H1 (cell line): ENCODE data around the gene C9orf40. TPM values are rescaled to one million over a fixed set of nuclear protein-coding genes. Genes with fewer than 3 reads are reported as not detected.

Source experiments
- CTCF ChIA-PET: fragments of 300-600 bp; sonication (Branson Sonifier 250); formaldehyde crosslinking; loops from one replicate; lab custom pipeline; 2021; ENCODE audit not compliant: partially characterized antibody; lab: Charles Lee
- POLR2A ChIA-PET: fragments of 300-600 bp; sonication (Branson Sonifier 250); formaldehyde crosslinking; loops from one replicate; lab custom pipeline; 2021; ENCODE audit warnings: inconsistent platforms; ENCODE audit not compliant: partially characterized antibody; lab: Charles Lee
- DNase-seq, 2 experiments: peaks; one replicate each; pipeline versions ENCODE4 v3.0.0 to v3.0.0-alpha.2; 2010 to 2022; ENCODE audit warnings: low spot score in 2 of 2, low read depth in 1 of 2, mixed read lengths in 1 of 2
- FAIRE-seq: peaks from 2 replicates; lab custom pipeline; 2011; peaks lifted over from hg19 to GRCh38; lab: Jason Lieb, UNC
- H2AFZ ChIP-seq: 2 replicates; pipeline ENCODE4 v1.8.1; 2012; ENCODE audit warnings: low read length, inconsistent platforms
- H2AK5ac ChIP-seq: 2 replicates; pipeline ENCODE4 v1.6.1; 2013; ENCODE audit warnings: low read depth, low read length
- H2BK120ac ChIP-seq: replicated peaks from 2 replicates; pipeline ENCODE3; 2013; ENCODE audit warnings: low read depth, low read length, inconsistent platforms
- H2BK12ac ChIP-seq: 2 replicates; pipeline ENCODE4 v1.6.1; 2013; ENCODE audit warnings: low read depth, low read length
- H2BK15ac ChIP-seq: 2 replicates; pipeline ENCODE4 v1.6.1; 2013; ENCODE audit warnings: low read length
- H2BK20ac ChIP-seq: 2 replicates; pipeline ENCODE4 v1.6.1; 2013; ENCODE audit warnings: low read length
- H2BK5ac ChIP-seq: 2 replicates; pipeline ENCODE4 v1.6.1; 2013; ENCODE audit warnings: low read depth, low read length
- H3K14ac ChIP-seq: 2 replicates; pipeline ENCODE4 v1.6.1; 2013; ENCODE audit warnings: inconsistent platforms; ENCODE audit not compliant: insufficient read length
- H3K18ac ChIP-seq: 2 replicates; pipeline ENCODE4 v1.6.1; 2013; ENCODE audit warnings: low read length; ENCODE audit errors: extremely low read depth
- H3K23ac ChIP-seq: 2 replicates; pipeline ENCODE4 v1.6.1; 2013; ENCODE audit warnings: inconsistent platforms; ENCODE audit not compliant: insufficient read length
- H3K23me2 ChIP-seq: 2 replicates; pipeline ENCODE4 v1.6.1; 2013; ENCODE audit warnings: low read depth, low read length
- H3K27ac ChIP-seq: 2 replicates; pipeline ENCODE4 v1.6.1; 2011; ENCODE audit warnings: low read depth, low read length, inconsistent platforms
- H3K27me3 ChIP-seq, 4 experiments: replicated peaks in 1 of 4; 1 replicate in 1 of 4; 2 replicates in 3 of 4; pipeline versions ENCODE4 v1.6.1 to v1.8.1; 2011 to 2013; ENCODE audit warnings: low read length in 3 of 4, mild to moderate bottlenecking in 3 of 4, inconsistent platforms in 2 of 4, mixed read lengths in 2 of 4, moderate library complexity in 1 of 4; ENCODE audit not compliant: control insufficient read depth in 3 of 4, insufficient read depth in 3 of 4; ENCODE audit errors: extremely low read depth in 1 of 4
- H3K36me3 ChIP-seq, 4 experiments: 2 replicates each; pipeline versions ENCODE4 v1.6.1 to v1.8.1; 2011 to 2013; ENCODE audit warnings: mild to moderate bottlenecking in 4 of 4, low read length in 3 of 4, moderate library complexity in 2 of 4, control low read depth in 1 of 4, inconsistent platforms in 1 of 4; ENCODE audit not compliant: insufficient read depth in 4 of 4, control insufficient read depth in 2 of 4
- H3K4ac ChIP-seq: replicated peaks from 2 replicates; pipeline ENCODE3; 2013; ENCODE audit warnings: low read length, low read depth, mixed read lengths, inconsistent platforms; ENCODE audit not compliant: insufficient read length
- H3K4me1 ChIP-seq, 4 experiments: replicated peaks in 1 of 4; 1 replicate in 1 of 4; 2 replicates in 3 of 4; pipeline versions ENCODE4 v1.6.1 to v1.8.1; 2011 to 2013; ENCODE audit warnings: low read length in 3 of 4, inconsistent platforms in 2 of 4, mixed read lengths in 1 of 4; ENCODE audit not compliant: insufficient read depth in 4 of 4, control insufficient read depth in 3 of 4
- H3K4me2 ChIP-seq, 2 experiments: 2 replicates each; pipeline versions ENCODE4 v1.6.1 to v1.8.1; 2011 to 2013; ENCODE audit warnings: low read depth in 2 of 2, low read length in 2 of 2, control low read depth in 1 of 2, inconsistent platforms in 1 of 2, mild to moderate bottlenecking in 1 of 2; ENCODE audit not compliant: insufficient read depth in 1 of 2
- H3K4me3 ChIP-seq, 4 experiments: fragments of 200-600, 300-600 bp in 1 of 4; sonication (generic), shearing (Covaris generic), sonication (Bioruptor Twin) in 1 of 4; 2 replicates each; pipeline versions ENCODE4 v1.5.1 to v1.8.1; 2011 to 2016; ENCODE audit warnings: low read length in 4 of 4, low read depth in 3 of 4, control low read depth in 2 of 4, inconsistent platforms in 2 of 4, mild to moderate bottlenecking in 2 of 4, mixed read lengths in 1 of 4, moderate library complexity in 1 of 4; ENCODE audit not compliant: insufficient read depth in 2 of 4; ENCODE audit errors: extremely low read depth in 1 of 4
- H3K56ac ChIP-seq: replicated peaks from 2 replicates; pipeline ENCODE3; 2013; ENCODE audit warnings: low read depth, mild to moderate bottlenecking, mixed read lengths, low read length, inconsistent platforms; ENCODE audit not compliant: insufficient read length
- H3K79me1 ChIP-seq: 2 replicates; pipeline ENCODE4 v1.6.1; 2013; ENCODE audit warnings: low read depth, low read length, control low read depth
- H3K79me2 ChIP-seq, 2 experiments: 2 replicates each; pipeline versions ENCODE4 v1.6.1 to v1.8.1; 2012 to 2013; ENCODE audit warnings: low read length in 2 of 2, mild to moderate bottlenecking in 2 of 2, inconsistent platforms in 1 of 2; ENCODE audit not compliant: insufficient read depth in 2 of 2, control insufficient read depth in 1 of 2
- H3K9ac ChIP-seq, 4 experiments: replicated peaks in 1 of 4; 1 replicate in 1 of 4; 2 replicates in 3 of 4; pipeline versions ENCODE4 v1.6.1 to v1.8.1; 2011 to 2013; ENCODE audit warnings: low read depth in 3 of 4, low read length in 3 of 4, control low read depth in 2 of 4, mild to moderate bottlenecking in 2 of 4, moderate library complexity in 2 of 4, inconsistent platforms in 1 of 4; ENCODE audit errors: extremely low read depth in 1 of 4
- H3K9me3 ChIP-seq, 2 experiments: 2 replicates each; pipeline versions ENCODE4 v1.6.1 to v1.8.1; 2012 to 2013; ENCODE audit warnings: mild to moderate bottlenecking in 2 of 2, moderate library complexity in 2 of 2, control low read depth in 1 of 2, inconsistent platforms in 1 of 2, low read depth in 1 of 2, low read length in 1 of 2, mixed read lengths in 1 of 2; ENCODE audit not compliant: insufficient read depth in 2 of 2
- H4K20me1 ChIP-seq, 2 experiments: replicated peaks in 1 of 2; 2 replicates each; pipeline versions ENCODE3 to v1.8.1; 2011 to 2013; ENCODE audit warnings: inconsistent platforms in 2 of 2, low read length in 2 of 2, mild to moderate bottlenecking in 1 of 2; ENCODE audit not compliant: insufficient read depth in 2 of 2, control insufficient read depth in 1 of 2
- H4K5ac ChIP-seq: 2 replicates; pipeline ENCODE4 v1.6.1; 2013; ENCODE audit warnings: low read length, low read depth, mixed read lengths, inconsistent platforms; ENCODE audit not compliant: insufficient read length
- H4K8ac ChIP-seq: 2 replicates; pipeline ENCODE4 v1.8.0; 2013; ENCODE audit warnings: mild to moderate bottlenecking, moderate library complexity, low read length, inconsistent platforms; ENCODE audit not compliant: insufficient read depth; ENCODE audit errors: extremely low read depth
- H4K91ac ChIP-seq: replicated peaks from 2 replicates; pipeline ENCODE3; 2013; ENCODE audit warnings: low read length, mixed read lengths, inconsistent platforms; ENCODE audit not compliant: insufficient read length
- CHD2 ChIP-seq: IDR thresholded peaks from 2 replicates; pipeline ENCODE4 v1.6.1; 2012; ENCODE audit warnings: low read length, improper control_type of control experiment
- CTBP2 ChIP-seq: IDR thresholded peaks from 2 replicates; pipeline ENCODE4 v1.7.0; 2011; ENCODE audit warnings: borderline replicate concordance, mild to moderate bottlenecking, moderate library complexity, mixed read lengths, low read length; ENCODE audit not compliant: insufficient read depth, insufficient read length
- WGBS, 2 experiments: shearing (Covaris generic) in 1 of 2; methylation state at CpG; one replicate each; pipeline versions ENCODE4 v1.1.6 to v1.1.7; 2013 to 2015; ENCODE audit warnings: low lambda C conversion rate in 2 of 2, mixed read lengths in 2 of 2, inconsistent platforms in 1 of 2, low coverage in 1 of 2, missing lambda C conversion rate in 1 of 2; ENCODE audit not compliant: insufficient replicate concordance in 2 of 2, insufficient coverage in 1 of 2, insufficient read length in 1 of 2; ENCODE audit errors: extremely low coverage in 1 of 2, missing lambda C conversion rate in 1 of 2; 5-methylcytosine and 5-hydroxymethylcytosine counted together
- long read RNA-seq, 2 experiments: library from RNA in 1 of 2; library from capped mRNA in 1 of 2; stranded (forward); transcript quantifications; one replicate each; pipeline ENCODE4 v2.0.0, GENCODE V29; 2021; ENCODE audit warnings: inconsistent platforms in 1 of 2
- polyA minus RNA-seq, 3 experiments: library from RNA; depleted of rRNA, polyadenylated mRNA; stranded (reverse); fragments of >200 nt; gene quantifications; 1 replicate in 2 of 3; 2 replicates in 1 of 3; pipeline ENCODE4 v1.2.3, GENCODE V29; 2011
- polyA plus RNA-seq, 7 experiments: library from polyadenylated mRNA; depleted of rRNA in 3 of 7; stranded (reverse) in 5 of 7; unstranded in 2 of 7; fragments of >200 nt in 5 of 7; fragments of 200-250 nt in 2 of 7; gene quantifications; 1 replicate in 5 of 7; 2 replicates in 1 of 7; 4 replicates in 1 of 7; pipeline versions ENCODE4 v1.2.1 to v1.2.3, GENCODE V29; 2011 to 2013; ENCODE audit warnings: missing spikeins in 2 of 7, mixed read lengths in 2 of 7
- total RNA-seq: library from RNA; stranded (reverse); fragmentation: NEBNext Ultra II Directional; extraction: Animal tissue kit (Norgen Biotek cat#: 25700); gene quantifications from 2 replicates; pipeline ENCODE4 v1.2.1, GENCODE V29; 2021

The C9orf40 gene, protein sequence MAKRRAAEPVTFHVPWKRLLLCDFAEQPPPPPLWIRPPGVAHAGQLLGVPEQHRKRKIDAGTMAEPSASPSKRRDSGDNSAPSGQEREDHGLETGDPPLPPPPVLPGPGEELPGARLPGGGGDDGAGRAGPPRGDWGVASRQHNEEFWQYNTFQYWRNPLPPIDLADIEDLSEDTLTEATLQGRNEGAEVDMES
- total RNA-seq (10.8 and 11.2 TPM in 2 replicates), polyA plus RNA-seq (2011; rRNA removed) (3.6 and 5.0 TPM in 2 replicates), polyA minus RNA-seq (2011; rRNA and poly(A)+ RNA removed) (0.51 and 0.57 TPM in 2 replicates)
- polyA plus RNA-seq (2011; cell fraction: cytosol; rRNA removed), result 5.5 TPM
- 2.7 TPM for polyA plus RNA-seq (2011; cell fraction: nucleus; rRNA removed)
- polyA plus RNA-seq (2012, experiment 1 of 2), result 4.0 to 6.3 TPM (median 5.1 TPM) in 4 replicates
- 3.7 TPM for polyA plus RNA-seq (2012, experiment 2 of 2)
- polyA plus RNA-seq (2013, experiment 1 of 2), result 5.4 TPM
- 5.7 TPM for polyA plus RNA-seq (2013, experiment 2 of 2)
- 5.1 TPM for polyA minus RNA-seq (2011; cell fraction: cytosol; rRNA and poly(A)+ RNA removed)
- 5.1 TPM for polyA minus RNA-seq (2011; cell fraction: nucleus; rRNA and poly(A)+ RNA removed)
- long read RNA-seq, experiment 1, transcript C9orf40-201 (2 exons, 2,327 nt), result major isoform, 17 of 20 reads
- long read RNA-seq, experiment 1, partial matches to known transcripts, result 0 of 20 reads
- long read RNA-seq, experiment 1, other reads (novel, unspliced or antisense), result 3 of 20 reads
- long read RNA-seq, experiment 2, result 0 reads

DNA sequence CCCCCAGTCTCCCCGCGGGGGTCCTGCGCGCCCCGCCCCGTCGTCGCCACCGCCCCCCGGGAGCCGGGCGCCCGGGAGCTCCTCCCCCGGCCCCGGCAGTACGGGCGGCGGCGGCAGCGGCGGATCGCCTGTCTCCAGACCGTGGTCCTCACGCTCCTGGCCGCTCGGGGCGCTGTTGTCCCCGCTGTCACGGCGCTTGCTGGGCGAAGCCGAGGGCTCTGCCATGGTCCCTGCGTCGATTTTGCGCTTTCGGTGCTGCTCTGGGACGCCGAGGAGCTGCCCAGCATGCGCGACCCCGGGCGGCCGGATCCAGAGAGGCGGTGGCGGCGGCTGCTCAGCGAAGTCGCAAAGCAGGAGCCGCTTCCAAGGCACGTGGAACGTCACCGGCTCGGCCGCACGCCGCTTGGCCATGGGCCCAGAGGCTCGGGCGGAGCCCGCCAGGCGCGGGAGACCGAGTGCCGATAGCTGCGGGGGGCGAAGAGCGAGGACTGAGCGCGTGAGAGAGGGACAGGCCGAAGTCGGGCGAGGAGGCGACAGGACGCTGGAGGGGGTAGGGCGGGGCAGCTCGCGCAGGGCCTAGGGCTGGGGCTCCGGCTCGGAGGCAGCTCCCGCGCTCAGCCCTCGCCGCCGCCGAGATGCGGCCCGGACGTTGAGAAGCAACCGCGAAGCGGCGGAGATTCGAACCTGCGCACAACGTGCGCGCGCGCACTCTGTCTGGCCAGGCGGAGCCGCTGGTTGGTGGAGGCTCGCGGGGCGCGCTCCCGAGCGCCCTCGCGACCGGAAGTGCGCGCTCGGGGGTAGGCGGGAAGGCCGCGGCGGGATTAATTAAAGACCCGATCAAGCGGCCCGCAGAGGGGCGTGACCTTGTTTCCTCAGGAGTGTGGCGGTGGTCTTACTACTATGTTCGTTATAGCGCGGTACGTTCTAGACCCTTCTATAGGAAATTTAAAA is at the start of gene C9orf40:
Gene C9orf40 (minus strand): TSS at position 712 of the 951 bp plus-strand sequence. CDS start 301 bp downstream, at position 411.
- H2AFZ ChIP-seq, result peak within 1 kb of the TSS; percentile 55
- WGBS, 2 experiments, result 1% methylated on average over 69 of the region's 125 CpGs; no CpG with 5 or more reads in 1 of the 2 experiments
- ChIA-PET CTCF (interaction anchor here (0.9 to 8.6 kb wide), 19 partner anchors 9 to 304 kb away, joined by 3 to 123 read pairs (median 4); partner anchors contain the start of gene CARNMT1), POLR2A (interaction anchor here (0.6 to 2.0 kb wide), 7 partner anchors 25 to 1363 kb away, joined by 3 to 9 read pairs (median 5); partner anchors contain the start of genes NMRK1, OSTF1 and TRPM6)
- no peak within 1 kb of the TSS for H3K23ac ChIP-seq
- no peak within 1 kb of the TSS for H2BK20ac ChIP-seq
- H4K8ac ChIP-seq, result peak within 1 kb of the TSS; percentile 98
- H3K4ac ChIP-seq, result peak within 1 kb of the TSS; percentile 88
- peaks cover 0 to 5% (median 2%) of the 10 kb centered on the region in 4 experiments; a peak in 3 of 7 replicates for H3K4me1 ChIP-seq
- H3K56ac ChIP-seq, result peak within 1 kb of the TSS; percentile 81
- H3K9me3 ChIP-seq, result no peaks in the 10 kb centered on the region
- H3K14ac ChIP-seq, result no peak within 1 kb of the TSS
- no peak within 1 kb of the TSS for H2BK12ac ChIP-seq
- H2AK5ac ChIP-seq, result no peak within 1 kb of the TSS
- H3K27ac ChIP-seq, result peak within 1 kb of the TSS; percentile 82; the same call in 1 of the 2 replicates
- peak within 1 kb of the TSS; percentile 78 to 83 for H3K4me2 ChIP-seq
- DNase-seq (peak; percentile 60 to 94), FAIRE-seq (no peak)
- peak within 1 kb of the TSS; percentile 84 for H2BK5ac ChIP-seq
- H4K5ac ChIP-seq, result peak within 1 kb of the TSS; percentile 95
- peaks cover 8% of the 10 kb centered on the region; the same call in 1 of the 2 replicates for H3K23me2 ChIP-seq
- H2BK120ac ChIP-seq, result no peak within 1 kb of the TSS
- peak within 1 kb of the TSS; percentile 89 for H3K18ac ChIP-seq
- peak within 1 kb of the TSS; percentile 62 to 88 (median 81) for H3K9ac ChIP-seq
- H3K27me3 ChIP-seq, result no peaks in the 10 kb centered on the region
- H3K79me2 ChIP-seq, result no peaks in the 10 kb centered on the region
- no peaks in the 10 kb centered on the region; a peak in 1 of 8 replicates for H3K36me3 ChIP-seq
- no peaks in the 10 kb centered on the region for H3K79me1 ChIP-seq
- H4K20me1 ChIP-seq, result no peaks in the 10 kb centered on the region
- peak within 1 kb of the TSS; percentile 99 for H4K91ac ChIP-seq
- H2BK15ac ChIP-seq, result no peak within 1 kb of the TSS
- H3K4me3 ChIP-seq, result peak within 1 kb of the TSS; percentile 50 to 80 (median 71)
- TF ChIP-seq CHD2, result no peak
- TF ChIP-seq CTBP2, result no peak
